HG03378 (cell line): ENCODE results near the gene GADD45B.
"Not testable (repeated sequence)": the region's sequence is repeated elsewhere in the genome, so short reads cannot be mapped to it uniquely, and the experiment has no call there.

Experiments used
- ATAC-seq: cut with Tn5 transposase; IDR thresholded peaks from one replicate; pipeline ENCODE4 v1.9.1; 2021; ENCODE audit warnings: mild to moderate bottlenecking, moderate library complexity; ENCODE audit not compliant: unreplicated experiment

Gene GADD45B

DNA sequence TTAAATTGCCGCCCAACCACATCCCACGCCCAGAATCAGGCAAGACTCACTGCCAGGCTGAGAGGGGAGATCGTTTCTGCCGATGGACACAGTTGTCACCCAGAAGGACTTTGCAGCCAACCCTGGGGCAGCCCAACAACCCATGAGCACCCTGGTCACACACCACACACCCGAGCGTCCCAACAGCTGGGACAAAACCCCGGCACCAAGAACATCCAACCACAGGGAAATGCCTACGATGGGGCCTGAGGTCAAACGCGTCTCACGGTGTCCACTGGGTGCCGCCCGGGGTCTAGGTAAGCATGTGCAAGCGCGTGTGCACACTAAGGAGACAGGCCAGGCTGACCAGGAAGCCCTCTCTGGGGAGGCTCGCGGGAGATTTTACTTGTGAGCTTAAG lies 32.1 kb upstream of the GADD45B start:
- ATAC-seq: no peak

- no peak for ATAC-seq
Measured at GRCh38 chr19:2444251-2445002, 31.5 kb upstream of the GADD45B start.

DNA sequence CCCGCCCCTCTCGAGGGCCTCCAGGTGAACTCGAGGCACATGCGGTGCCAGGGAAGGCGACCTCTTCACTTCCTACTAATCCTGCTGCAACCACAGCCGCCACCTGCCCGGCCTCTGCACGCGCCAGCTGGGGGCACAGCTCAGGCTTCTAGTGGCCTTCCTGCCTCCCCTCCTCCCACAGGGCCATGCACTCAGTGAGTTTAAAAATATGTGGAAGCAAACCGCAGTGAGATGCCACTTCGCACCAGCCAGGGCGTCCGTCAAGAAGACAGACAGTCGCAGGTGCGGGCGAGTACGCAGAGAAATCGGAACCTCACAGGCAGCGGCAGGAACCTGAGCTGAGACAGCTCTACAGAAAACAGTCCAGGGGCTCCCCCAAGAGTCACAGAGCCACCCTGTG lies 29.5 kb upstream of the GADD45B start:
- ATAC-seq: no peak

DNA sequence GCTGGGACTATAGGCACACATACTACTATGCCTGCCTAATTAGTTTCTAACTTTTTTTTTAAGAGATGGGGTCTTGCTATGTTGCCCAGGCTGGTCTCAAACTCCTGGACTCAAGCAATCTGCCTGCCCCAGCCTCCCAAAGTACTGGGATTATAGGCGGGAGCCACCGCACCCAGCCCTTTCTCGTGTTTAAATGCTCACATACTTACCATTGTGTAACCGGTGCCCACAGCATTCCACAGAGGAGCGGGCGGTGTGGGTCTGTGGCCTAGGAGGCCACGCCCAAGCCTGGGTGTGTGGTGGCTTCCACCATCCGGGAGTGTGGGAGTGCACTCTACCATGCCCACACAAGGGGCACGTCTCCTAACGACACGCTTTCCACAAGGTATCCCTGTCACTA lies 26.9 kb upstream of the GADD45B start:
- no peak for ATAC-seq

- ATAC-seq: no peak
Measured at GRCh38 chr19:2451138-2451537, 24.8 kb upstream of the GADD45B start.

DNA sequence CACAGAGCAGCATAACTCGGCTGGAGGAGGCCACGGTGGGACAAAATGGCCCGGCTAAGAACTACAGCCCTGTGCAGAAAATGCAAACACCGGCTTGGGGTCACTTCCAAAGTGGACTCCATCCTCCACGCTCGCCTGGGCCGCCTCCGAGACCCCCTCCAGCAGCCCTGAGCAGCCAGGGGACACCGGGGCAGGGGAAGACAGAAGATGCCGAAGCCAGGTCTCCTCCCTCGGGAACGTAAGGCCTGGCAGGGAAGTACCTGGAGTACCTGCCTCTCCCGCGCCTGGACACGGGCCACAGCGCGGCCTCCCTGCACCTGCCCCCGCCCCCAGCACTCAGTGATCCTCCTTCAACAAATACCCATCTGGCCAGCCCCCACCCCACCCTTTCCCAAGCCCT lies 24.2 kb upstream of the GADD45B start:
- no peak for ATAC-seq

GRCh38 chr19:2453431-2454025 lies 22.4 kb upstream of the GADD45B start:
- ATAC-seq: no peak

DNA sequence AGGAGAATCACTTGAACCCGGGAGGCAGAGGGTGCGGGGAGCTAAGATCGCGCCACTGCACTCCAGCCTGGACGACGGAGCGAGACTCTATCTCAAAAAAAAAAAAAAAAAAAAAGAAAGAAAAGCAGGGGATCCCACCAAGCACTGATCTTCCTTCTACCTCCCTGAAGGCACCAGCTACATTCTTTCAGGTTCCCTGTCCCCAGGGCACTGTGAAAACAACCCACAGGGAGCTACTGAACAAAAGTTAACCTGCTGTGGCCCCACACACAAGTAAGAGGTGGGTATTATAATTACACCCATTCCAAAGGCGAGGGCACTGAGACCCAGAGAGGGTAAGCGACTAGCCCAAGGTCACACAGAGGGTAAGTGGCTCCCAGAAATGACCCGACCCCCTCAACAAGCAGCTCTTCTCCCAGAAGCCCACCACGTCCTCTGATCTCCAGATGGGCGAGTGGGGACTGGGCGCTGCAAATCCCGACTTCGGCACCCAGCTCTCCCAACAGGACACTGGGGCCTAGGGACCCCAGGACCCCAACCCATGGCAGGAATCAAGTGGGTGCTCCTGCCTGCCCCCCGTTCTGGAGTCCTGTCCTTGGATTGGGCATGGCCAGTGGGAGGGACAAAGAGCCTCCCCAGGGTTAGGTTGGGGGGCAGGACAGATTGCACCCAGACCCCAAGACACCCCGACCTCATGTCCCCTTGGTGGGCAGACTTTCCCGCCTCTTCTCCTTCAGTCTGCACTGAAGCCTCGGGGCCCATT lies 21.5 kb upstream of the GADD45B start:
- no peak for ATAC-seq

GRCh38 chr19:2454962-2455850 lies 20.7 kb upstream of the GADD45B start:
- ATAC-seq: no peak

DNA sequence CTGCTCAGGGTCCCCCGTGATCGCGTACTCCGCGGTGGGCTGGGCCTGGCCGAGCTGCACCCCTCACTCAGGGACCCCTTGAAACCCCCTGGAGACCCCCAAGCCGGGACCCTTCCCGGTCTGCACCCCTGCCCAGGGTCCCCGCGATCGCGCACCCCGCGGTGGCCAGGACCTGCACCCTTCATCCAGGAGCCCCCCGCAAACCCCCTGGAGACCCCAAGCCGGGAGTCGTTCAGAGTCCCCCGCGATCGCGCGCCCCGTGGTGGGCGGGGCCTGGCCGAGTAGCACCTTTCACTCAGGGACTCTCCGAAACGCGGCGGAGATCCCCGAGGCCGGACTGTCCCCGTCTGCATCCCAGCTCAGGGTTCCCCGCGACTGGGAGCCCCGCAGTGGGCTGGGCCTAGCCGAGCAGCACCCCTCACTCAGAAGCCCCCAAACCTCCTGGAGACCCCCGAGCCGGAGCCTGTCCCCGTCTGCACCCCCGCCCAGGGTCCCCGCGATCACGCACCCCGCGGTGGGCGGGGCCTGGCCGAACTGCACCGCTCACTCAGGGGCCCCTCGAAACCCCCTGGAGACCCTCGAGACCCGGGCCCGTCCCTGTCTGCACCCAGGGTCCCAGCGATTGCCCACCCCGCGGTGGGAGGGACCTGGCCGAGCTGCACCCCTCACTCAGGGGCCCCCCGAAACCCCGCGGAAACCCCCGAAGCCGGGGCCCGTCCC lies 19.9 kb upstream of the GADD45B start:
- no peak for ATAC-seq

DNA sequence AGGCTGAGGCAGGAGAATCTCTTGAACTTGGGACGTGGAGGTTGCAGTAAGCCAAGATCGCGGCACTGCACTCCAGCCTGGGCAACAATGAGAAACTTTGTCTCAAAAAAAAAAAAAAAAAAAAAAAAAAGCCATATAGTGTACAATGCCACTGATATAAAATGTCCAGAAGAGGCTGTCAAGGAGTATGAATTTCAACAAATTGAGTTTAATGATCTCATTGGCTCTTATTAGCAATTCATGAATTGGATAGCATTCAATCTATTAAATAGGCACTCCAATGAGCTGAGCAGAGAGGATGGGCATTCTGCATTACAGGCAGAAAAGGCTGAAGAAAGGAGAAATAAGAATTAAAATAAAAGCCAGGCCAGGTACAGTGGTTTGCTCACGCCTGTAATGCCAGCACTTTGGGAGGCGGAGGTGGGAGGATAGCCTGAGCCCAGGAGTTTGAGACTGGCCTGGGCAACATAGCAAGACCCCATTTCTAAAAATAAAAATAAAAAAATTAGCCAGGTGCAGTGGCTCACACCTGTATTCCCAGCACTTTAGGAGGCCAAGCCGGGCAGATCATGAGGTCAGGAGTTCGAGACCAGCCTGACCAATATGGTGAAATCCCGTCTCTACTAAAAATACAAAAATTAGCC lies 18.4 kb upstream of the GADD45B start:
- no peak for ATAC-seq

GRCh38 chr19:2458054-2458453 lies 17.9 kb upstream of the GADD45B start:
- no peak for ATAC-seq

DNA sequence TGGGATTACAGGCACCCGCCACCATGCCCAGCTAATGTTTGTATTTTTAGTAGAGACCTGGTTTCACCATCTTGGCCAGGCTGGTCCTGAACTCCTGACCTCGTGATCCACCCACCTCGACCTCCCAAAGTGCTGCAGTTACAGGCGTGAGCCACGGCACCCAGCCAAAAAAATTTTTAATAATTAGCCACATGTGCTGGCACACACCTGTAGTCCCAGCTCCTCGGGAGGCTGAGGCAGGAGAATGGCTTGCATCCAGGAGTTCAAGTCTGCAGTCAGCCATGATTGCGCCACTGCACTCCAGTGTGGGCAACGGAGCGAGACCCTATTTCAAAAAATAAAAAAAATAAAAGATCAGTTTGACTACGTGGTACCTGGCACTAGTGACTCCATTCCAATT lies 17.2 kb upstream of the GADD45B start:
- ATAC-seq: not testable (repeated sequence)

DNA sequence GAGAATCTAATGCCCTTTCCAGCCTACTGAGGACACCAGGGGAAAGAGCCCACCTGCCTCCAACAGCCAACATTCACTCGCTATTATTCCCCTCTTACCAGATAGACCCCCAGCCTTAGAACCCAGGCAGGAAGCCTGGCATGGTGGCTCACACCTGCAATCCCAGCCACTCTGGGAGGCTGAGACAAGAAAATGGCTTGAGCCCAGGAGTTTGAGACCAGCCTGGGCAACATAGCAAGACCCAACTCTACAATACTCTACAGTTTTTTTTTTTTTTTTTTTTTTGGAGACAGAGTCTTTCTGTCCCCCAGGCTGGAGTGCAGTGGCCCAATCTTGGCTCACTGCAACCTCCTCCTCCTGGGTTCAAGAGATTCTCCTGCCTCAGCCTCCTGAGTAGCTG lies 15.7 kb upstream of the GADD45B start:
- no peak for ATAC-seq

DNA sequence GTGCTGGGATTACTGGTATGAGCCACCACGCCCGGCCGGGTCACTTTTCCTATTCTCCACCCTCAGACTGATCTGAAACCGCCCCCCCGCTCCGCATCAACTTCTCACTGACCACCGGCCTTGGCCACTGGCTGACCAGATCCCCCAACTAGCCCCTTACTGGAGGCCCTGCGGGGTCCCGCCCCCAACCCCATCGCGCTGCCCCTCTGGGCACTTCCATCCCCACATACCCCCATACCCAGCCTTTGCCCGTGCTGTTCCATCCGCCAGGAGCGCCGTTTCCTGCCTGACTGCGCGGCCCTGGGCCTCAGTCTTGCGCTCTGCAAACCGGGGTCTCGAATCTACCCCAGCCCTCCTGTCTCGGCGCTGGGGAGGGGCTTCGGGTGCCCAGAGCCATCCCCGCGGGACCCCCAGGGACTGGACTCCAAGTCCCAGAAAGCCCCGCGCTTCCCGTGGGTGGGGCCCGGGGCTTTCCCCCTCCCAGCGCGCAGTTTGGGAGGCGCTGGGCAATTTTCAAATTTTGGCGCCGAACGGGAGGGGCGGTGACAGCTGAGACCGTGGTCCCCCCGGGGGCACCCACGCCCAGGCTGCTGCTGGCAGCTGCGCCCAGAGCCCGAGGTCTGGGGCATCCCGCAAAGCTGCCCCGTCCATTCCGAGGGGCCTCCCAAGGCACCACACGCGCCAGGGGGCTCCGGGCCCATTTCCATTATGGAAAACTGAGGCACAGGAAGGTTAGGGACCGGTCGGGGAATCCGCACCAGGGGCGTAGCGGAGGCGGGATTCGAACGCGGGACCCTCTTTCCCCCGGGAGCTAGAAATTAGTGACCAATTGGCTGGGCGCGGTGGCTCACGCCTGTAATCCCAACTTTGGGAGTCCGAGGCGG lies 13.9 kb upstream of the GADD45B start:
- no peak for ATAC-seq

- ATAC-seq: no peak
Measured at GRCh38 chr19:2462635-2463421, 13.1 kb upstream of the GADD45B start.

GRCh38 chr19:2463694-2464093 lies 12.2 kb upstream of the GADD45B start:
- not testable (repeated sequence) for ATAC-seq

GRCh38 chr19:2464389-2464788 lies 11.5 kb upstream of the GADD45B start:
- no peak for ATAC-seq
